ENCODE results near the gene IDH3B. TPM values are rescaled to one million over a fixed set of nuclear protein-coding genes. Genes with fewer than 3 reads are reported as not detected.
"Not testable (repeated sequence)": the region's sequence is repeated elsewhere in the genome, so short reads cannot be mapped to it uniquely, and the experiment has no call there.

Gene IDH3B
- total RNA-seq, 2 donors from 2014 or later, result 89.9 to 91.7 TPM

GRCh38 chr20:2690213-2690612 is 26.2 kb upstream of the IDH3B start:
- WGBS, 2 experiments (ENCODE audit: insufficient coverage in 1 of 2, insufficient read length in 1 of 2), result 87% methylated on average over 3 of the region's 3 CpGs; no CpG with 5 or more reads in 1 of the 2 experiments
- no peak for TF ChIP-seq CTCF (conservative IDR thresholded peaks at IDR 0.05)
- Histone ChIP-seq H3K4me3 (ENCODE audit: low read length) (no peak overlapping the region), H3K27me3 (ENCODE audit: control insufficient read depth, insufficient read depth, low read length, poor library complexity, severe bottlenecking) (peaks cover 86% of the 10 kb centered on the region), H3K36me3 (ENCODE audit: control insufficient read depth, insufficient read depth, low read length) (no peaks in the 10 kb centered on the region), H3K9ac (ENCODE audit: extremely low read depth, low read length, poor library complexity, severe bottlenecking) (no peak overlapping the region), H3K4me1 (ENCODE audit: control insufficient read depth, insufficient read depth, low read length) (no peaks in the 10 kb centered on the region), H3K27ac (ENCODE audit: low read depth, low read length) (no peak overlapping the region), H3K9me3 (ENCODE audit: control insufficient read depth, low read length) (no peaks in the 10 kb centered on the region)
- Mint-ChIP-seq H3K27ac (no peak overlapping the region), H3K4me1 (peaks cover 7% of the 10 kb centered on the region), H3K9me3 (no peaks in the 10 kb centered on the region), H3K27me3 (ENCODE audit: insufficient read depth) (peaks cover 87% of the 10 kb centered on the region), H3K36me3 (ENCODE audit: low read depth) (no peaks in the 10 kb centered on the region), H3K4me3 (no peak overlapping the region)
- no peak for DNase-seq

- no peak overlapping the region for H3K4me3 Mint-ChIP-seq
- Histone ChIP-seq H3K9me3 (ENCODE audit: control insufficient read depth, low read length) (no peaks in the 10 kb centered on the region), H3K36me3 (ENCODE audit: control insufficient read depth, insufficient read depth, low read length) (no peaks in the 10 kb centered on the region), H3K4me3 (ENCODE audit: low read length) (peak overlapping the region; percentile 49), H3K27ac (ENCODE audit: low read depth, low read length) (no peak overlapping the region), H3K9ac (ENCODE audit: extremely low read depth, low read length, poor library complexity, severe bottlenecking) (no peak overlapping the region), H3K27me3 (ENCODE audit: control insufficient read depth, insufficient read depth, low read length, poor library complexity, severe bottlenecking) (peaks cover 72% of the 10 kb centered on the region), H3K4me1 (ENCODE audit: control insufficient read depth, insufficient read depth, low read length) (no peaks in the 10 kb centered on the region)
- H3K9me3 Mint-ChIP-seq, result no peaks in the 10 kb centered on the region
- DNase-seq, result peak; percentile 92
- H3K4me1 Mint-ChIP-seq, result peaks cover 4% of the 10 kb centered on the region
- H3K27ac Mint-ChIP-seq, result no peak overlapping the region
- H3K27me3 Mint-ChIP-seq (ENCODE audit: insufficient read depth), result peaks cover 85% of the 10 kb centered on the region
- H3K36me3 Mint-ChIP-seq (ENCODE audit: low read depth), result no peaks in the 10 kb centered on the region
- WGBS, 2 experiments (ENCODE audit: insufficient coverage in 1 of 2, insufficient read length in 1 of 2), result 19 to 22% methylated on average over 7 to 18 of the region's 18 CpGs
- TF ChIP-seq CTCF (conservative IDR thresholded peaks at IDR 0.05), result peak; percentile 98
Measured at GRCh38 chr20:2688041-2688591, 24.1 kb upstream of the IDH3B start.

- peaks cover 73% of the 10 kb centered on the region for H3K27me3 ChIP-seq (ENCODE audit: control insufficient read depth, insufficient read depth, low read length, poor library complexity, severe bottlenecking)
Measured at GRCh38 chr20:2687514-2687913, 23.5 kb upstream of the IDH3B start.

GRCh38 chr20:2684817-2685216 is 20.8 kb upstream of the IDH3B start:
- peaks cover 92% of the 10 kb centered on the region for H3K27me3 Mint-ChIP-seq (ENCODE audit: insufficient read depth)
- H3K9me3 ChIP-seq (ENCODE audit: control insufficient read depth, low read length), result not testable (repeated sequence)
- WGBS, 2 experiments (ENCODE audit: insufficient coverage in 1 of 2, insufficient read length in 1 of 2), result 91 to 100% methylated on average over 1 to 3 of the region's 4 CpGs

More at GRCh38 chr20:2687514-2687913, 23.5 kb upstream of the IDH3B start:
- H3K27ac ChIP-seq (ENCODE audit: low read depth, low read length), result no peak overlapping the region
- DNase-seq, result no peak
- no peak overlapping the region for H3K9ac ChIP-seq (ENCODE audit: extremely low read depth, low read length, poor library complexity, severe bottlenecking)
- Mint-ChIP-seq H3K4me1 (peaks cover 4% of the 10 kb centered on the region), H3K27ac (no peak overlapping the region), H3K36me3 (ENCODE audit: low read depth) (no peaks in the 10 kb centered on the region), H3K4me3 (no peak overlapping the region), H3K9me3 (no peaks in the 10 kb centered on the region), H3K27me3 (ENCODE audit: insufficient read depth) (peaks cover 91% of the 10 kb centered on the region)
- WGBS, 2 experiments (ENCODE audit: insufficient coverage in 1 of 2, insufficient read length in 1 of 2), result 51 to 100% methylated on average over 1 to 6 of the region's 6 CpGs
- H3K4me3 ChIP-seq (ENCODE audit: low read length), result no peak overlapping the region
- no peaks in the 10 kb centered on the region for H3K4me1 ChIP-seq (ENCODE audit: control insufficient read depth, insufficient read depth, low read length)
- H3K9me3 ChIP-seq (ENCODE audit: control insufficient read depth, low read length), result no peaks in the 10 kb centered on the region
- no peak for TF ChIP-seq CTCF (conservative IDR thresholded peaks at IDR 0.05)
- H3K36me3 ChIP-seq (ENCODE audit: control insufficient read depth, insufficient read depth, low read length), result no peaks in the 10 kb centered on the region

GRCh38 chr20:2682040-2682439 is 18.0 kb upstream of the IDH3B start:
- H3K4me1 ChIP-seq (ENCODE audit: control insufficient read depth, insufficient read depth, low read length); H3K9me3 ChIP-seq (ENCODE audit: control insufficient read depth, low read length); H3K36me3 Mint-ChIP-seq (ENCODE audit: low read depth); H3K36me3 ChIP-seq (ENCODE audit: control insufficient read depth, insufficient read depth, low read length); DNase-seq; H3K9me3 Mint-ChIP-seq; H3K9ac ChIP-seq (ENCODE audit: extremely low read depth, low read length, poor library complexity, severe bottlenecking); H3K27ac Mint-ChIP-seq; H3K27ac ChIP-seq (ENCODE audit: low read depth, low read length); H3K4me1 Mint-ChIP-seq; H3K4me3 ChIP-seq (ENCODE audit: low read length); H3K4me3 Mint-ChIP-seq: not testable (repeated sequence)
- peaks cover 83% of the 10 kb centered on the region for H3K27me3 Mint-ChIP-seq (ENCODE audit: insufficient read depth)
- peaks cover 59% of the 10 kb centered on the region for H3K27me3 ChIP-seq (ENCODE audit: control insufficient read depth, insufficient read depth, low read length, poor library complexity, severe bottlenecking)
- 84 to 95% methylated on average over 3 of the region's 3 CpGs for WGBS, 2 experiments (ENCODE audit: insufficient coverage in 1 of 2, insufficient read length in 1 of 2)

More at GRCh38 chr20:2684817-2685216, 20.8 kb upstream of the IDH3B start:
- peaks cover 64% of the 10 kb centered on the region for H3K27me3 ChIP-seq (ENCODE audit: control insufficient read depth, insufficient read depth, low read length, poor library complexity, severe bottlenecking)
- not testable (repeated sequence) for DNase-seq; H3K27ac ChIP-seq (ENCODE audit: low read depth, low read length); H3K36me3 Mint-ChIP-seq (ENCODE audit: low read depth); H3K4me3 ChIP-seq (ENCODE audit: low read length); H3K4me1 ChIP-seq (ENCODE audit: control insufficient read depth, insufficient read depth, low read length); H3K36me3 ChIP-seq (ENCODE audit: control insufficient read depth, insufficient read depth, low read length); H3K27ac Mint-ChIP-seq; H3K4me1 Mint-ChIP-seq; H3K9ac ChIP-seq (ENCODE audit: extremely low read depth, low read length, poor library complexity, severe bottlenecking); H3K9me3 Mint-ChIP-seq; H3K4me3 Mint-ChIP-seq
